ENCODE measurements around the gene NUPR1.

The NUPR1 gene

DNA sequence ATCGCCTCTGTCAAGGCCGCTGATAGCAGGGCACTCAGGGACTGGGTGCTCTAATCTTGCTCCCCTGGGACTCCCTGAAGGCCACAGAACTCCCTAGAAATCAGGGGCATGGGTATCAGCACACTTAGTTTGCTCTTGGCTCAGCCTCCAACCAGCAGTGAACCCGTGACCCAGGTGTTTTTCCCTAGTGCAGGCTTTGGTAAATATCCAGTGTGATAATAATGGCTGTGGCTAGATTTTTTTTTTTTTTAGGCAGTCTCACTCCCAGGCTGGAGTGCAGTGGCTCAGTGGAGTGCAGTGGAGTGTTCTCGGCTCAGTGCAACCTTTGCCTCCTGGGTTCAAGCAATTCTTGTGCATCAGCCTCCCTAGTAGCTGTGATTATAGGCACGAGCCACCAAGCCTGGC is 10.3 kb downstream of the NUPR1 start:
- TF ChIP-seq YY1 (IDR thresholded peaks at IDR 0.05; ENCODE audit: low read depth): no peak
- TF ChIP-seq CREB1 (IDR thresholded peaks at IDR 0.05; ENCODE audit: low read depth): no peak
- no peak for TF ChIP-seq TEAD4 (IDR thresholded peaks at IDR 0.05)
- no peak for TF ChIP-seq TCF12 (IDR thresholded peaks at IDR 0.05; ENCODE audit: low read depth)
- TF ChIP-seq RAD21 (IDR thresholded peaks at IDR 0.05; ENCODE audit: low read depth): no peak
- no peak for TF ChIP-seq FOXM1 (IDR thresholded peaks at IDR 0.05; ENCODE audit: borderline replicate concordance, low read depth)
- TF ChIP-seq NFIC (IDR thresholded peaks at IDR 0.05): no peak
- TF ChIP-seq, protein P1, sequence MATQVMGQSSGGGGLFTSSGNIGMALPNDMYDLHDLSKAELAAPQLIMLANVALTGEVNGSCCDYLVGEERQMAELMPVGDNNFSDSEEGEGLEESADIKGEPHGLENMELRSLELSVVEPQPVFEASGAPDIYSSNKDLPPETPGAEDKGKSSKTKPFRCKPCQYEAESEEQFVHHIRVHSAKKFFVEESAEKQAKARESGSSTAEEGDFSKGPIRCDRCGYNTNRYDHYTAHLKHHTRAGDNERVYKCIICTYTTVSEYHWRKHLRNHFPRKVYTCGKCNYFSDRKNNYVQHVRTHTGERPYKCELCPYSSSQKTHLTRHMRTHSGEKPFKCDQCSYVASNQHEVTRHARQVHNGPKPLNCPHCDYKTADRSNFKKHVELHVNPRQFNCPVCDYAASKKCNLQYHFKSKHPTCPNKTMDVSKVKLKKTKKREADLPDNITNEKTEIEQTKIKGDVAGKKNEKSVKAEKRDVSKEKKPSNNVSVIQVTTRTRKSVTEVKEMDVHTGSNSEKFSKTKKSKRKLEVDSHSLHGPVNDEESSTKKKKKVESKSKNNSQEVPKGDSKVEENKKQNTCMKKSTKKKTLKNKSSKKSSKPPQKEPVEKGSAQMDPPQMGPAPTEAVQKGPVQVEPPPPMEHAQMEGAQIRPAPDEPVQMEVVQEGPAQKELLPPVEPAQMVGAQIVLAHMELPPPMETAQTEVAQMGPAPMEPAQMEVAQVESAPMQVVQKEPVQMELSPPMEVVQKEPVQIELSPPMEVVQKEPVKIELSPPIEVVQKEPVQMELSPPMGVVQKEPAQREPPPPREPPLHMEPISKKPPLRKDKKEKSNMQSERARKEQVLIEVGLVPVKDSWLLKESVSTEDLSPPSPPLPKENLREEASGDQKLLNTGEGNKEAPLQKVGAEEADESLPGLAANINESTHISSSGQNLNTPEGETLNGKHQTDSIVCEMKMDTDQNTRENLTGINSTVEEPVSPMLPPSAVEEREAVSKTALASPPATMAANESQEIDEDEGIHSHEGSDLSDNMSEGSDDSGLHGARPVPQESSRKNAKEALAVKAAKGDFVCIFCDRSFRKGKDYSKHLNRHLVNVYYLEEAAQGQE (IDR thresholded peaks at IDR 0.05; ENCODE audit: low read depth): no peak
- no peak for TF ChIP-seq TAF1 (IDR thresholded peaks at IDR 0.05; ENCODE audit: low read depth)
- no peak for TF ChIP-seq EGR1 (IDR thresholded peaks at IDR 0.05)
- TF ChIP-seq, protein P2, sequence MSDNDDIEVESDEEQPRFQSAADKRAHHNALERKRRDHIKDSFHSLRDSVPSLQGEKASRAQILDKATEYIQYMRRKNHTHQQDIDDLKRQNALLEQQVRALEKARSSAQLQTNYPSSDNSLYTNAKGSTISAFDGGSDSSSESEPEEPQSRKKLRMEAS (IDR thresholded peaks at IDR 0.05): no peak
- no peak for TF ChIP-seq CEBPB (IDR thresholded peaks at IDR 0.05)
- TF ChIP-seq ZBTB7A (IDR thresholded peaks at IDR 0.05; ENCODE audit: low read depth): no peak
- TF ChIP-seq EP300 (IDR thresholded peaks at IDR 0.05; ENCODE audit: borderline replicate concordance): no peak
- TF ChIP-seq, protein P3, sequence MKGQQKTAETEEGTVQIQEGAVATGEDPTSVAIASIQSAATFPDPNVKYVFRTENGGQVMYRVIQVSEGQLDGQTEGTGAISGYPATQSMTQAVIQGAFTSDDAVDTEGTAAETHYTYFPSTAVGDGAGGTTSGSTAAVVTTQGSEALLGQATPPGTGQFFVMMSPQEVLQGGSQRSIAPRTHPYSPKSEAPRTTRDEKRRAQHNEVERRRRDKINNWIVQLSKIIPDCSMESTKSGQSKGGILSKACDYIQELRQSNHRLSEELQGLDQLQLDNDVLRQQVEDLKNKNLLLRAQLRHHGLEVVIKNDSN (IDR thresholded peaks at IDR 0.05): no peak

DNA sequence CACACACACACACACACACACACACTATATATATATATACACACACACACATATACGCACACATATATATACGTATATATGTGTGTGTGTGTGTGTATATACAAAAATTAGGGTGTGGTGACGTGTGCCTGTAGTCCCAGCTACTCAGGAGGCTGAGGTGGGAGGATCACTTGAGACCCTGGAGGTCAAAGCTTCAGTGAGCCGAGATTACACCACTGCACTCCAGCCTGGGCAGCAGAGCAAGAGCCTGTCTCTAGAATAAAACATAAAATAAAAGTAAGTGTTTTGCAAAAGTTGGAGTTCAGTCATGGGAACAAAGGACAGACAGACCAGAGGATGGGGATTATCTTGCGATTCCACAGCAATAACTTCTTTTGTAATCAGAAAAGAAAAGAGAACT is 10.8 kb downstream of the NUPR1 start:
- TF ChIP-seq TCF12 (IDR thresholded peaks at IDR 0.05; ENCODE audit: low read depth) (no peak), ZBTB7A (IDR thresholded peaks at IDR 0.05; ENCODE audit: low read depth) (no peak), TEAD4 (IDR thresholded peaks at IDR 0.05) (no peak), EGR1 (IDR thresholded peaks at IDR 0.05) (no peak), RAD21 (IDR thresholded peaks at IDR 0.05; ENCODE audit: low read depth) (no peak), CREB1 (IDR thresholded peaks at IDR 0.05; ENCODE audit: low read depth) (no peak), FOXM1 (IDR thresholded peaks at IDR 0.05; ENCODE audit: borderline replicate concordance, low read depth) (no peak)
- TF ChIP-seq, protein P2 (IDR thresholded peaks at IDR 0.05): no peak

DNA sequence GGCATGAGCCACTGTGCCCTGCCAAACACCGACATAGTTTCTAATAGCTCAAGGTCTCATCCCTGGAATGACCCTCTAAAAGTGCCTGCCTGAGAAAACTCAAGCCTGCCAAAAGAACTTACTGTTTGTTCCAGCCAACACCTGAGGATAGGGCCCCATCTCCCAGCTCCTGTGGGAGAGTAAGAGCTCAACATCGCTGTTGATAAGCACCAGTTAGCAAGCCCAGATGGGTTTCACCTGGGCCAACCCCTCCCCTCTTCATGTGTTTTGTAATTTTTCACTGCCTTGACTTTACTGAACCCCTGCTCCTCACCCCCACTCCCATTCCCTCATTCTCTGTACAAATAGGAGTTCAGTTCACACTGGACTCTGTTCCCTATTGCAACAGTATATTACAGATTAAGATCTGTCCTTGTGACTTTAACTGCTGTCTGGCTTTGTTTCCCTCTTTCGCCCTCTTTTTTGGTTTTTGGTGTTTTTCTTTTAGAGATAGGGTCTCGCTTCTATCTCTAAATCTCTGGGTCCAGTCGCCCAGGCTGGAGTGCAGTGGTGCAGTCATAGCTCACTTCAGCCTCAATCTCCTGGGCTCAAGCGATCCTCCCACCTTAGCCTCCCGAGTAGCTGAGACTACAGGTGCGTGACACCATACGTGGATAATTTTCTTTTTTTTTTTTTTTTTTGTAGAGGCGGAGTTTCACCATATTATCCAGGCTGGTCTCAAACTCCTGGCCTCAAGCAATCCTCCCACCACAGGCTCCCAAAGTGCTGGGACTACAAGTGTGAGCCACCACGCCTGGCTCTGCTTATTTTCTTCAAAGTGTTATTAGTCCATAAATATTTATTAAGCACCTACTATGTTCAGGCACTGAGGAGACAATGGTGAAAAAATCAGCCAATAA is 12.3 kb downstream of the NUPR1 start:
- no peak for TF ChIP-seq CREB1 (IDR thresholded peaks at IDR 0.05; ENCODE audit: low read depth)
- no peak for TF ChIP-seq YY1 (IDR thresholded peaks at IDR 0.05; ENCODE audit: low read depth)
- no peak for TF ChIP-seq NFIC (IDR thresholded peaks at IDR 0.05)
- TF ChIP-seq RAD21 (IDR thresholded peaks at IDR 0.05; ENCODE audit: low read depth): no peak
- no peak for TF ChIP-seq EP300 (IDR thresholded peaks at IDR 0.05; ENCODE audit: borderline replicate concordance)
- TF ChIP-seq TAF1 (IDR thresholded peaks at IDR 0.05; ENCODE audit: low read depth): no peak
- no peak for TF ChIP-seq TEAD4 (IDR thresholded peaks at IDR 0.05)
- TF ChIP-seq, protein P3 (IDR thresholded peaks at IDR 0.05): no peak
- no peak for TF ChIP-seq ZBTB7A (IDR thresholded peaks at IDR 0.05; ENCODE audit: low read depth)
- TF ChIP-seq CEBPB (IDR thresholded peaks at IDR 0.05): no peak
- TF ChIP-seq, protein P1 (IDR thresholded peaks at IDR 0.05; ENCODE audit: low read depth): no peak
- TF ChIP-seq FOXM1 (IDR thresholded peaks at IDR 0.05; ENCODE audit: borderline replicate concordance, low read depth): no peak
- TF ChIP-seq, protein P2 (IDR thresholded peaks at IDR 0.05): no peak
- no peak for TF ChIP-seq TCF12 (IDR thresholded peaks at IDR 0.05; ENCODE audit: low read depth)
- TF ChIP-seq EGR1 (IDR thresholded peaks at IDR 0.05): no peak

DNA sequence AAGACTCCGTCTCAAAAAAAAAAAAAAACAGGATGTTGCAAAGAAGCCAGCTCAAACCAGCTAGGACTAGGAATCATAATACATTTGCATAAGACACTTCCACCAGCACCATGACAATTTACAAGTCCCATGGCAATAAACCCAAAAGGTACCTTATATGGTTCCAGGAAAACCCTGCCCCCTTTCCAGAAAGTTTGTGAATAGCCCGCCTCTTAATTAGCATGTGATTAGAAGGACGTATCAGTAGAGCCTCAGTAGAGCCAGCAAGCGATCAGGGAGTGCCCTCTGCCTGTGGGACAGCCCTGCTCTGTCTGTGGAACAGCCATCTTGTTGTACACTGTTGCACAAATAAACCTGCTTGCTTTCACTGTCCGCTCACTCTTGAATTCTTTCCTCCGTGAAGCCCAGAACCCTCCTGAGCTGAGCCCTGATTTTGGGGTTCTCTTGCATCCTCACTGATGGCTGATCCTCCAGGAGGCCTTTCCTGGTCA is 14.0 kb downstream of the NUPR1 start:
- TF ChIP-seq RAD21 (IDR thresholded peaks at IDR 0.05; ENCODE audit: low read depth): peak; percentile 16; the same call in 1 of the 2 replicates
- no peak for TF ChIP-seq ZBTB7A (IDR thresholded peaks at IDR 0.05; ENCODE audit: low read depth)

DNA sequence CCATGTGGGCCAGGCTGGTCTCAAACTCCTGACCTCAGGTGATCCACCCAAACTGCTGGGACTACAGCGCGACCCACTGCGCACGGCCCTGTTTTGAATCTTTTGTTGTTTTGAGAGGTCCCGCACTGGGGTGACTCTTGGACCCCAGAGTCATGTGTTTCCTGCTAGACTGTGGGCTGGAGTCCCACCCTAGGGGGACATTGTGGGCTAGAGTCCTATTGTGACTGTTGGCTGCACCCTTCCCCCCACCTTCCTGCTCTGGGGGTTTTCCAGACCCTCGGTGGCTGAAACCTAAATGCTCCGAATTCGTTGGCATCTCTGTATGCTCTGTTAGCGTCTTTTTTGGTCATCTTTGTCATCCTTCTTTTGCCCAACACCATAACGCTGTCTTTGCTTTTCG is 16.0 kb downstream of the NUPR1 start:
- TF ChIP-seq EGR1 (IDR thresholded peaks at IDR 0.05) (no peak), YY1 (IDR thresholded peaks at IDR 0.05; ENCODE audit: low read depth) (no peak), EP300 (IDR thresholded peaks at IDR 0.05; ENCODE audit: borderline replicate concordance) (no peak)
